ENCODE data around the gene SSX5.
"Not testable (repeated sequence)": the region's sequence is repeated elsewhere in the genome, so short reads cannot be mapped to it uniquely, and the experiment has no call there.

Gene SSX5

DNA sequence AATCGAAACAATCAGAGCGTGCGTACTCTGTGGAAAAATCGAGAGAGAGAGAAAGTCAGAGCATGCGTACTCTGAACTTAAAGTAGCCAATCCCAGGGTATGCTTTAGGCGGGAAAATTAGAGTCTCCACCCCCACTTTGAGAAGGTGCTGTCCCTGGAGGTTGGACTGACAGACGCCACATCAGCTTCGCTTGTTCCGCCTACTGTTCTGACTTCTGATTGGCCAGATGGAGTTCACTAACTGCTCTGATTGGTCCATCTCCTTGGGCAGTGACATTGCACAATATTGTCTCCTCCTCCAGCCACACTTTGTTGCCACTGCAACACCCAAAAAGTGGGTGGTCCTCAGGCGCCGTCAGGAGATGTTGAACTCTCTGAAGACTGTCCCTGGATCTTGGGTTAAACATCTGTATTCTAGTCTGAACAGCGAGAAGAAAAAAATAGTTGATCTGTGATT lies at the start of gene SSX5:
Gene SSX5 (minus strand): TSS at position 51 of the 457 bp plus-strand sequence. CDS start 1,437 bp downstream, outside the sequence.
- TF ChIP-seq, protein P1, sequence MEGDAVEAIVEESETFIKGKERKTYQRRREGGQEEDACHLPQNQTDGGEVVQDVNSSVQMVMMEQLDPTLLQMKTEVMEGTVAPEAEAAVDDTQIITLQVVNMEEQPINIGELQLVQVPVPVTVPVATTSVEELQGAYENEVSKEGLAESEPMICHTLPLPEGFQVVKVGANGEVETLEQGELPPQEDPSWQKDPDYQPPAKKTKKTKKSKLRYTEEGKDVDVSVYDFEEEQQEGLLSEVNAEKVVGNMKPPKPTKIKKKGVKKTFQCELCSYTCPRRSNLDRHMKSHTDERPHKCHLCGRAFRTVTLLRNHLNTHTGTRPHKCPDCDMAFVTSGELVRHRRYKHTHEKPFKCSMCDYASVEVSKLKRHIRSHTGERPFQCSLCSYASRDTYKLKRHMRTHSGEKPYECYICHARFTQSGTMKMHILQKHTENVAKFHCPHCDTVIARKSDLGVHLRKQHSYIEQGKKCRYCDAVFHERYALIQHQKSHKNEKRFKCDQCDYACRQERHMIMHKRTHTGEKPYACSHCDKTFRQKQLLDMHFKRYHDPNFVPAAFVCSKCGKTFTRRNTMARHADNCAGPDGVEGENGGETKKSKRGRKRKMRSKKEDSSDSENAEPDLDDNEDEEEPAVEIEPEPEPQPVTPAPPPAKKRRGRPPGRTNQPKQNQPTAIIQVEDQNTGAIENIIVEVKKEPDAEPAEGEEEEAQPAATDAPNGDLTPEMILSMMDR (IDR thresholded peaks at IDR 0.05; ENCODE audit: low read depth, low read length, missing control alignments) = no peak
- DNase-seq (ENCODE audit: extremely low read depth, low read depth) = no peak
- no peak within 1 kb of the TSS for H3K4me3 ChIP-seq (replicated peaks; ENCODE audit: low read depth, low read length)

DNA sequence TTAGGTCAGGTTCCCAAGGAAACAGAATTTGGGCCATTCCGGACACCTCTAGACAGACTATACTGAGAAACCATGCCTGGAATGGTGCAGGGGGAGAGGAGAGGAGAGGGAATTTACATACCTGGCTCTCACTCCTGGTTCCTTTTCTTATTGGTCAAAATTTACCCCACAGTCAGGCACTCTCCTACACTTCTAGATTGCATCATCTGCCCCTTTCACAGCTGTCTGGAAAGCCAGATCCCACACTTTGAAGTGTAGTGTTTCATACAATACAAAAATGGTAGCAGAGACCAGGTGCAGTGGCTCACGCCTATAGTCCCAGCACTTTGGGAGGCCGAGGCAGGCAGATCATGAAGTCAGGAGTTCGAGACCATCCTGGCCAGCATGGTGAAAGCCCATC lies 27.6 kb upstream of the SSX5 start:
- DNase-seq (ENCODE audit: extremely low read depth, low read depth) = not testable (repeated sequence)

DNA sequence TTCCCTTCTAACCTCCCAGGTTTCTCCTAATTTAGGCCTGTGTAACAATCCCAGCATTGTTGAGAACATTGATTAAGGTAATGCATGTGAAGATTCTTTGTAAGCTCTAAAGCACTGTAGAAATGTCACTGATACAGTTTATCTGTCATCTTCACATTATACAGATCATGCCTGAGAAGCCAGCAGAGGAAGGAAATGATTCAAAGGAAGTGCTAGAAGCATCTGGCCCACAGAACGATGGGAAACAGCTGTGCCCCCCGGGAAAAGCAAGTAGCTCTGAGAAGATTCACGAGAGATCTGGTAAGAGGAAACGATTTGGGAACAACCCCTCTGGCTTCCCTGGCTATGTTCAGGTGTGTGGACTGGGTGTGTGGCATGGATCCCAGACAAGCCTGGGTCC lies 17.7 kb upstream of the SSX5 start:
- not testable (repeated sequence) for H3K4me3 ChIP-seq (replicated peaks; ENCODE audit: low read depth, low read length); DNase-seq (ENCODE audit: extremely low read depth, low read depth)

More for the DNA sequence above, 27.6 kb upstream of the SSX5 start:
- H3K4me3 ChIP-seq (replicated peaks; ENCODE audit: low read depth, low read length) = not testable (repeated sequence)

GRCh38 chrX:48190024-48190423 lies 6.6 kb downstream of the SSX5 start:
- not testable (repeated sequence) for H3K4me3 ChIP-seq (replicated peaks; ENCODE audit: low read depth, low read length); DNase-seq (ENCODE audit: extremely low read depth, low read depth)

GRCh38 chrX:48181882-48182281 lies 14.7 kb downstream of the SSX5 start:
- not testable (repeated sequence) for DNase-seq (ENCODE audit: extremely low read depth, low read depth); H3K4me3 ChIP-seq (replicated peaks; ENCODE audit: low read depth, low read length)

DNA sequence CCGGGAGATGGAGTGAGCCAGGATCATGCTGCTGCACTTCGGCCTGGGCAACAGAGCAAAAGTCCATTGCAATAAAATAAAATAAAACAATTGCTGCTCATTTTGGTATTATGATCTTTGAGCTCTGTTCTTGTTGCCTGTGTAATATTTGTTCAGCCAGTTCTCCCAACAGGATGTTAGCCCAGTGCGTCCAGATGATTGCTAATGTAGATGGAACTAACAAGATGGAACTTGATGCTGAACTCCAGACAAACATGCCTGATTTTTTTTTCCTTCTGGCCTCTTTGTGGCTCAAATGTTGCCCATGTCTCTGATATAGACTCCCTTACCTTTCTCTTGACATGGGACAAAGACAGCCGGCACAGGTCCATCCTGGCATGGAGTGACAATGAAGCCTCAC lies 15.8 kb downstream of the SSX5 start:
- no peak for DNase-seq (ENCODE audit: extremely low read depth, low read depth)
- TF ChIP-seq, protein P1 (IDR thresholded peaks at IDR 0.05; ENCODE audit: low read depth, low read length, missing control alignments) = no peak
- no peak overlapping the region for H3K4me3 ChIP-seq (replicated peaks; ENCODE audit: low read depth, low read length)

DNA sequence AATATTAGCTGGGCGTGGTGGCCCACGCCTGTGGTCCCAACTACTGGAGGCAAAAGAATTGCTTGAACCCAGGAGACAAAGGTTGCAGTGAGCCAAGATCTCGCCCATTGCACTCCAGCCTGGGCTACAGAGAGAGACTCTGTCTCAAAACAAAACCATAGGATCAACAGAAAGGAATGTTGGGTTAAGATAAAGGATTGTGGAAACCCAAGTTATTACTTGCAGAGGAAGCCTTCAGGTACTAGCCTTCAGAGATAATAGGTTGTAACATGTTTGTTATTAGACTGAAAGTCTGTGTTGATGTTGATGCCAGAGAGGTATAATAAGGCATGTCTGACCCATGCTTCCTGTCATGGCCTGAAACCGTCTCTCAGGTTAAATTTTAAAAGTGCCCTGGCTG lies 16.9 kb downstream of the SSX5 start:
- TF ChIP-seq, protein P1 (IDR thresholded peaks at IDR 0.05; ENCODE audit: low read depth, low read length, missing control alignments) = no peak
- no peak overlapping the region for H3K4me3 ChIP-seq (replicated peaks; ENCODE audit: low read depth, low read length)
- no peak for DNase-seq (ENCODE audit: extremely low read depth, low read depth)

- DNase-seq (ENCODE audit: extremely low read depth, low read depth); H3K4me3 ChIP-seq (replicated peaks; ENCODE audit: low read depth, low read length): not testable (repeated sequence)
These were observed 30.3 kb downstream of the SSX5 start for GRCh38 chrX:48166322-48166721.

DNA sequence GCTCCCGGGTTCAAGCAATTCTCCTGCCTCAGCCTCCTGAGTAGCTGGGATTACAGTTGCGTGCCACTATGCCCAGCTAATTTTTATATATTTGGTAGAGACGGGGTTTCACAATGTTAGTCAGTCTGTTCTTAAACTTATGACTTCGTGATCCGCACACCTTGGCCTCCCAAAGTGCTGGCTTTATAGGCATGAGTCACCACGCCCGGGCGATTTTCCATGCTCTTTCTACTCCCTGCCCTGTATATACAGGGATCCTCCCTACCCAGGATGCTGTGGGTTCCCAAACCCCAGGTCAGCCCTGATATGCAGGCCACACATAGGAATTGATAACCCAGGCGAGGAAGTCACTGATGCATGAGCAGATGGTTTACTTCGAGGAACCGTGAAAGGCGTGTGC lies 31.4 kb downstream of the SSX5 start:
- TF ChIP-seq, protein P1 (IDR thresholded peaks at IDR 0.05; ENCODE audit: low read depth, low read length, missing control alignments) = no peak
- no peak for DNase-seq (ENCODE audit: extremely low read depth, low read depth)
- no peak overlapping the region for H3K4me3 ChIP-seq (replicated peaks; ENCODE audit: low read depth, low read length)

GRCh38 chrX:48156014-48156413 lies 40.6 kb downstream of the SSX5 start:
- H3K4me3 ChIP-seq (replicated peaks; ENCODE audit: low read depth, low read length) = no peak overlapping the region
- TF ChIP-seq, protein P1 (IDR thresholded peaks at IDR 0.05; ENCODE audit: low read depth, low read length, missing control alignments) = no peak
- DNase-seq (ENCODE audit: extremely low read depth, low read depth) = no peak

All from HFF-Myc (cell line).